Ishikawa (cell line): ENCODE data around the gene SOX6.

ENCODE experiments used
- CEBPB ChIP-seq: IDR thresholded peaks from 2 replicates; pipeline ENCODE4 v1.6.1; 2012
- CREB1 ChIP-seq: IDR thresholded peaks from 2 replicates; pipeline ENCODE4 v1.6.1; 2012; ENCODE audit warnings: low read depth
- EGR1 ChIP-seq: IDR thresholded peaks from 2 replicates; pipeline ENCODE4 v1.6.1; 2012
- EP300 ChIP-seq: IDR thresholded peaks from 2 replicates; pipeline ENCODE4 v1.6.1; 2012; ENCODE audit warnings: borderline replicate concordance
- FOXM1 ChIP-seq: IDR thresholded peaks from 2 replicates; pipeline ENCODE4 v1.6.1; 2012; ENCODE audit warnings: low read depth, borderline replicate concordance
- MAX ChIP-seq: IDR thresholded peaks from 2 replicates; pipeline ENCODE4 v1.6.1; 2012
- NFIC ChIP-seq: IDR thresholded peaks from 2 replicates; pipeline ENCODE4 v1.6.1; 2012
- RAD21 ChIP-seq: IDR thresholded peaks from 2 replicates; pipeline ENCODE4 v1.6.1; 2012; ENCODE audit warnings: low read depth
- REST ChIP-seq: IDR thresholded peaks from 2 replicates; pipeline ENCODE4 v1.6.1; 2012; ENCODE audit warnings: low read depth, mild to moderate bottlenecking
- TAF1 ChIP-seq: IDR thresholded peaks from 2 replicates; pipeline ENCODE4 v1.6.1; 2012; ENCODE audit warnings: low read depth, mild to moderate bottlenecking
- TCF12 ChIP-seq: IDR thresholded peaks from 2 replicates; pipeline ENCODE4 v1.6.1; 2012; ENCODE audit warnings: low read depth
- TEAD4 ChIP-seq: IDR thresholded peaks from 2 replicates; pipeline ENCODE4 v1.6.1; 2012
- YY1 ChIP-seq: IDR thresholded peaks from 2 replicates; pipeline ENCODE4 v1.6.1; 2012; ENCODE audit warnings: low read depth
- ZBTB7A ChIP-seq: IDR thresholded peaks from 2 replicates; pipeline ENCODE4 v1.6.1; 2012; ENCODE audit warnings: low read depth
- TF ChIP-seq, protein P1 (sequence below): IDR thresholded peaks from 2 replicates; pipeline ENCODE4 v1.6.1; 2012

Gene SOX6

DNA sequence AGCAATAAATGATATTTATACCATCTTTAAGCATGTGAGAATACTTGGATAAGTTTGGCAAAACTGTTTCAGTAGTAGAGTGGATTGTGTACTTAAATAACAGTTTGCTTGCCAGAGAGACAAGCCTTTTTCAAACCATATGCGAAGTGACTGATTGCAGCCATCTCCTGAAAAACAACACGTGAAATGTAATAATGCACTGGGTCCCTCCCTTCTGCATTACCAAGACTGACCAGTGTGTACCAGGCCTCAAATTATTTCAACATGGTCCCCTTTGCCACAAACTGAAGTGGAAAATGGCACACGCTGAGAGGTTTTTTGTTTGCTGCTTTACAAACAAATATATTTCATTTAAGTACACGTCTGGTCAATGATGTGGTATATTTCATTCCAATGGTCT, 337.4 kb downstream of the SOX6 start:
- TF ChIP-seq CEBPB (no peak), ZBTB7A (no peak), CREB1 (no peak), TAF1 (no peak), YY1 (no peak), MAX (no peak), NFIC (no peak), EP300 (no peak), TEAD4 (no peak), RAD21 (no peak), TCF12 (no peak), REST (no peak)

- TF ChIP-seq REST (no peak), TEAD4 (no peak)
These were observed 339.9 kb downstream of the SOX6 start for GRCh38 chr11:16016468-16016829.

DNA sequence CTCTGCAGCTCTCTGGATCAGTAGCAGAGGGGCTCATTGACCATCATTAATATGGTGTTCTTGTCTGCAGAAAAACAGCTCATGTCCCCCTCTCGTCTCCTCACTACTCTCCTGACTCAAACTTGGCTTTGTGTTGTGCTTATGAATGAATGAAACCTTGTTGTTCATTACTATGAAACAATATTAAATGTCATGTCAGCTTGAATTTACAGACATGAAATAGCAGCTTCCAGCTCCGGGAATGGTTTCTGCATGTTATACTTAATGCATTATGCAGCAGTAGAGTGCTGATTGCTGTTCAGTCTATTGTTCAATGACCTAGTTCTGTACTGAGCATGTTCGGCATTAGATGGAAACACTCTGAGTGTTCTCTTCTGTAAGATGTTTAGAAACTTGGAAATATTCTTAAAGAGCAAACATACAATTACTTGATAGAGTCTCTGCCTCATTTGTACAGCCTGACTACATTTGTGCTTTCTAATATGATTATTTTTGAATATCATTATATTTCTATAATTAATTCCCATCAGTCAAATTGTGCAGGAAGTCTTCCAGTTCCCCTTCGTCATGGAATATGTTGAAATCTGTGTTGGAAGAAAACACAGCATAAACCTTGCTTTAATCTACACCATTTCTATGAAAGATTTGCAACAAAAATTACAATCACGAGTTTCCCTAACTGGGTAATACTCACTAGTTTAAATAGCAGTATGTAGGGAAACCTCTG, 340.4 kb downstream of the SOX6 start:
- TF ChIP-seq REST (no peak), YY1 (no peak), ZBTB7A (no peak), NFIC (no peak), MAX (no peak), EGR1 (no peak), RAD21 (no peak), FOXM1 (no peak), TEAD4 (no peak), CEBPB (no peak), TAF1 (no peak)
- TF ChIP-seq, protein P1, sequence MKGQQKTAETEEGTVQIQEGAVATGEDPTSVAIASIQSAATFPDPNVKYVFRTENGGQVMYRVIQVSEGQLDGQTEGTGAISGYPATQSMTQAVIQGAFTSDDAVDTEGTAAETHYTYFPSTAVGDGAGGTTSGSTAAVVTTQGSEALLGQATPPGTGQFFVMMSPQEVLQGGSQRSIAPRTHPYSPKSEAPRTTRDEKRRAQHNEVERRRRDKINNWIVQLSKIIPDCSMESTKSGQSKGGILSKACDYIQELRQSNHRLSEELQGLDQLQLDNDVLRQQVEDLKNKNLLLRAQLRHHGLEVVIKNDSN, result no peak

DNA sequence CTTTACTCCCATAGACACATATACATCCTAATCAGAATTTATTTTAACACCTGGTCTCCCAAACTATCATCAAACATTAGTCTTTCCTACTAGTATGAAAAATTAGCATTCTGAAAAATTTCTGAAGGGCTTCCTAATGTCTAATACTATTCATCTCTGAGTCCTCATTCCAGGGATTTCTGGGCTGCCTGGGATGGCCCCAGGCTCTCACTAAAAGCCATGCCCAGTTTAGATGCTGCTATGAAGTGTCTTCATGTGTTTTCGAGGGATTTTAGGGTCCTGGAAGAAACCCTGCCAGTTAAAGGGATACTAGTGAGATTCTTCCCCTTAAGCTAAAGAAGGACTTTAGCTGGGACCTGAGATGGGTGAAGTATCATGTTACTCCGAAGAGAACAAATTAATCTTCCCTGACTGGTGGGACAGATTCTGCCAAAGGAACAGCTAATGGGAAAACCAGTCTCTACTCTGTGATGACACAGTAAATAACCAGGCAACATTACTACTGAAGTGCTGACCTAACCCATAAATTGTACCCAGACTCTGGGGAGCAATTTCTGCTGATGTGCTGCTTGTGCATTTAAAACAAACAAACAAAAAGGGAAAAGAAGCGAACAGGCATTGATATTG, 342.6 kb downstream of the SOX6 start:
- TF ChIP-seq EP300, result no peak
- no peak for TF ChIP-seq FOXM1
- no peak for TF ChIP-seq ZBTB7A
- no peak for TF ChIP-seq CEBPB
- no peak for TF ChIP-seq TEAD4
- no peak for TF ChIP-seq MAX
- TF ChIP-seq, protein P1, result no peak
- no peak for TF ChIP-seq NFIC
- TF ChIP-seq REST, result no peak
- TF ChIP-seq EGR1, result no peak
- no peak for TF ChIP-seq RAD21
- TF ChIP-seq TAF1, result no peak
- no peak for TF ChIP-seq CREB1
